SH-SY5Y (cell line): ENCODE results near the gene TPSAB1.

Experiments used
- GATA2 ChIP-seq: IDR thresholded peaks from 2 replicates; pipeline ENCODE4 v1.6.1; 2011; ENCODE audit warnings: mild to moderate bottlenecking, low read depth, low read length
- GATA3 ChIP-seq: IDR thresholded peaks from 2 replicates; pipeline ENCODE4 v1.6.1; 2011; ENCODE audit warnings: low read depth, mild to moderate bottlenecking, low read length, moderate library complexity

DNA sequence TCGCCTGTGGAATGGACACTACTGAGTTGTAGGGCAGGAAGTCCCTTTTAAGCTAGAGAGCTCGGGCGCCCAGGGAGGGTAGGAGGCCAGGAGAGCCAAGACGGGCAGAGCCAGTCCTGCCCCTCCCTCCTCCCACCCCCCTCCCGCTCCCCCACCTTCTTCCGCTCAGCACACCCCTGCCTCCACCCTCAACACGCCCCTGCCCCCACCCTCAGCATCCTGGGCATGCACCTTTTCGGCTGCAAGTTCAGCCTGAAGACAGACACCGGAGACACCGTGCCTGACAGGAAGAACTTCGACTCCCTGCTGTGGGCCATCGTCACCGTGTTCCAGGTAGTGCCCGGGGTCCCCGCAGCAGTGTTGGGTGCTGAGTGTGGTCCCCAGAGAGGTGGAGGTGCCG, 33.7 kb upstream of the TPSAB1 start:
- no peak for TF ChIP-seq GATA2
- no peak for TF ChIP-seq GATA3
